ENCODE results near the gene ERGIC3.

ERGIC3 gene

GRCh38 chr20:35539756-35540212 is 2.1 kb upstream of the ERGIC3 start:
- Histone ChIP-seq H3K4me1 (ENCODE audit: control insufficient read depth, low read length) (peaks cover 22% of the 10 kb centered on the region), H3K9me2 (replicated peaks; ENCODE audit: control insufficient read depth, low read length) (no peaks in the 10 kb centered on the region), H3K79me2 (ENCODE audit: control insufficient read depth, low read length) (peaks cover 10% of the 10 kb centered on the region), H3K27me3 (ENCODE audit: control insufficient read depth, low read length) (no peaks in the 10 kb centered on the region), H3F3A (ENCODE audit: control insufficient read depth, insufficient read depth) (peaks cover 14% of the 10 kb centered on the region), H3K9me3 (ENCODE audit: control insufficient read depth, insufficient read depth, low read length) (no peaks in the 10 kb centered on the region), H3K4me2 (ENCODE audit: low read length) (peak overlapping the region; percentile 29), H3K4me3 (ENCODE audit: low read length) (no peak overlapping the region), H3K36me3 (ENCODE audit: control insufficient read depth, low read length) (peaks cover 12% of the 10 kb centered on the region), H4K20me1 (ENCODE audit: control insufficient read depth, insufficient read depth, low read depth, low read length) (no peaks in the 10 kb centered on the region), H3K27ac (ENCODE audit: low read depth, low read length) (no peak overlapping the region)
- TF ChIP-seq EZH2phosphoT487 (IDR thresholded peaks at IDR 0.05; ENCODE audit: borderline replicate concordance, low read length) = no peak
- TF ChIP-seq, protein P1, sequence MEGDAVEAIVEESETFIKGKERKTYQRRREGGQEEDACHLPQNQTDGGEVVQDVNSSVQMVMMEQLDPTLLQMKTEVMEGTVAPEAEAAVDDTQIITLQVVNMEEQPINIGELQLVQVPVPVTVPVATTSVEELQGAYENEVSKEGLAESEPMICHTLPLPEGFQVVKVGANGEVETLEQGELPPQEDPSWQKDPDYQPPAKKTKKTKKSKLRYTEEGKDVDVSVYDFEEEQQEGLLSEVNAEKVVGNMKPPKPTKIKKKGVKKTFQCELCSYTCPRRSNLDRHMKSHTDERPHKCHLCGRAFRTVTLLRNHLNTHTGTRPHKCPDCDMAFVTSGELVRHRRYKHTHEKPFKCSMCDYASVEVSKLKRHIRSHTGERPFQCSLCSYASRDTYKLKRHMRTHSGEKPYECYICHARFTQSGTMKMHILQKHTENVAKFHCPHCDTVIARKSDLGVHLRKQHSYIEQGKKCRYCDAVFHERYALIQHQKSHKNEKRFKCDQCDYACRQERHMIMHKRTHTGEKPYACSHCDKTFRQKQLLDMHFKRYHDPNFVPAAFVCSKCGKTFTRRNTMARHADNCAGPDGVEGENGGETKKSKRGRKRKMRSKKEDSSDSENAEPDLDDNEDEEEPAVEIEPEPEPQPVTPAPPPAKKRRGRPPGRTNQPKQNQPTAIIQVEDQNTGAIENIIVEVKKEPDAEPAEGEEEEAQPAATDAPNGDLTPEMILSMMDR (IDR thresholded peaks at IDR 0.05; ENCODE audit: low read depth, low read length, poor library complexity, severe bottlenecking) = no peak

- Histone ChIP-seq H3K4me3 (ENCODE audit: low read length) (peak overlapping the region; percentile 92), H4K20me1 (ENCODE audit: control insufficient read depth, insufficient read depth, low read depth, low read length) (no peaks in the 10 kb centered on the region), H3F3A (ENCODE audit: control insufficient read depth, insufficient read depth) (peaks cover 14% of the 10 kb centered on the region), H3K79me2 (ENCODE audit: control insufficient read depth, low read length) (peaks cover 10% of the 10 kb centered on the region), H3K27me3 (ENCODE audit: control insufficient read depth, low read length) (no peaks in the 10 kb centered on the region), H3K36me3 (ENCODE audit: control insufficient read depth, low read length) (peaks cover 12% of the 10 kb centered on the region), H3K27ac (ENCODE audit: low read depth, low read length) (no peak overlapping the region), H3K4me2 (ENCODE audit: low read length) (peak overlapping the region; percentile 81), H3K4me1 (ENCODE audit: control insufficient read depth, low read length) (peaks cover 22% of the 10 kb centered on the region), H3K9me3 (ENCODE audit: control insufficient read depth, insufficient read depth, low read length) (no peaks in the 10 kb centered on the region), H3K9me2 (replicated peaks; ENCODE audit: control insufficient read depth, low read length) (no peaks in the 10 kb centered on the region)
- no peak for TF ChIP-seq EZH2phosphoT487 (IDR thresholded peaks at IDR 0.05; ENCODE audit: borderline replicate concordance, low read length)
- TF ChIP-seq, protein P1 (IDR thresholded peaks at IDR 0.05; ENCODE audit: low read depth, low read length, poor library complexity, severe bottlenecking) = no peak
Measured at GRCh38 chr20:35541118-35541782, 628 bp upstream of the ERGIC3 start.

- Histone ChIP-seq H3F3A (ENCODE audit: control insufficient read depth, insufficient read depth) (peaks cover 14% of the 10 kb centered on the region), H3K79me2 (ENCODE audit: control insufficient read depth, low read length) (peaks cover 10% of the 10 kb centered on the region), H3K4me3 (ENCODE audit: low read length) (peak overlapping the region; percentile 92), H4K20me1 (ENCODE audit: control insufficient read depth, insufficient read depth, low read depth, low read length) (no peaks in the 10 kb centered on the region), H3K9me2 (replicated peaks; ENCODE audit: control insufficient read depth, low read length) (no peaks in the 10 kb centered on the region), H3K27me3 (ENCODE audit: control insufficient read depth, low read length) (no peaks in the 10 kb centered on the region), H3K9me3 (ENCODE audit: control insufficient read depth, insufficient read depth, low read length) (no peaks in the 10 kb centered on the region), H3K4me2 (ENCODE audit: low read length) (peak overlapping the region; percentile 81), H3K4me1 (ENCODE audit: control insufficient read depth, low read length) (peaks cover 22% of the 10 kb centered on the region), H3K27ac (ENCODE audit: low read depth, low read length) (no peak overlapping the region), H3K36me3 (ENCODE audit: control insufficient read depth, low read length) (peaks cover 20% of the 10 kb centered on the region)
- no peak for TF ChIP-seq EZH2phosphoT487 (IDR thresholded peaks at IDR 0.05; ENCODE audit: borderline replicate concordance, low read length)
- TF ChIP-seq, protein P1 (IDR thresholded peaks at IDR 0.05; ENCODE audit: low read depth, low read length, poor library complexity, severe bottlenecking) = no peak
Measured at GRCh38 chr20:35542990-35543389, 1.1 kb downstream of the ERGIC3 start.
